ENCODE results near the gene PMP22.

The PMP22 gene

GRCh38 chr17:15273141-15273793 is 8.1 kb upstream of the PMP22 start:
- DNase-seq = no peak

GRCh38 chr17:15271741-15272140 is 6.6 kb upstream of the PMP22 start:
- DNase-seq = no peak

DNA sequence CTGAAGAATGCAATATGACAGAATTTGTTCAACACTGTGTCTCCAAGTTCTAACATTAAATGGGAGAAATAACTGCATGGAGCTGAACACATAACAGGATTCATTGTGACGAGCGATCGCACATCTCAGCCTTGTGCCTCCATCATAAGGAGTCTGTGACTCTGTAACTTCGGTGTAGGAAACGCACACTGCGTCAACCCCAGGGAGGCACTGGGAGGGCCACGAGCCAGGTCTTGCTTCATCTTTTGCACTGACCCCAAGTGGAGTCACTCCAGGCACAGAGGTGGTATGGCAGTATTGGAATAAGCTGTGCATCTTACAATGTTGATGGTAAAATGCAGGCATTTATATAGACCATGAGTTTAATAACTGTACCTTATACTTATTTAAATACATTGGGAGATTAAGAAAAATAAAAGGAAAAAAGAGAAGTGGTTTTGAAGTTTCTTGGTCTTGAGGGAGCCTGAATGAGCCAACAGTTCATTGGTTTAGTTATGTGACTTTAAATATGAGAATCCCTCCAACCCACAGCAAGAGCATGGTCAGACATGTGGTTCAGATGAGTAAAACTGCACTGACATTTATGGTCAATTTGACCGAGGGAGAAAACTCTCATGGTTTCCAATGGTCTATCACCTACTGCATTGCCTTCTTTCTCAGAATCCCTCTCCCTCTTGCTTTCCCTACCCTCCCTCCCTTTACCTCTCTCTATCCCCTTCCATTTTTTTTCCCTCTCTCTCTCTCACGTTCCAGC is 5.7 kb upstream of the PMP22 start:
- DNase-seq = no peak

DNA sequence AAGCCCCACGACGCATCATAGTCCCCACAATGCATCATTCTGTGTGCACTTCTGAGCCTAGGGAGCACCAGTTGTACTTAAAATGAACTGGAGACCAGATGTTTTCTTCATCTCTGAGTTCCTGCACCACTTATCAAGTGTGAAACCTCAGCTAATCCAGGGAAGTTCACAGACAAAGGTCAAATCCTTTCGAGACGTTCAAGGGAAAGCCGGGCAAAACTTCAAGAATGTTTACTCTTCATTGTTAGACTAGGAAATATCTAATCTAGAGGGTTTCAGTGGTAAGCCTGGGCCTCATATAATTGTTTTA is 4.6 kb upstream of the PMP22 start:
- no peak for DNase-seq

GRCh38 chr17:15269087-15269779 is 4.1 kb upstream of the PMP22 start:
- DNase-seq = no peak

DNA sequence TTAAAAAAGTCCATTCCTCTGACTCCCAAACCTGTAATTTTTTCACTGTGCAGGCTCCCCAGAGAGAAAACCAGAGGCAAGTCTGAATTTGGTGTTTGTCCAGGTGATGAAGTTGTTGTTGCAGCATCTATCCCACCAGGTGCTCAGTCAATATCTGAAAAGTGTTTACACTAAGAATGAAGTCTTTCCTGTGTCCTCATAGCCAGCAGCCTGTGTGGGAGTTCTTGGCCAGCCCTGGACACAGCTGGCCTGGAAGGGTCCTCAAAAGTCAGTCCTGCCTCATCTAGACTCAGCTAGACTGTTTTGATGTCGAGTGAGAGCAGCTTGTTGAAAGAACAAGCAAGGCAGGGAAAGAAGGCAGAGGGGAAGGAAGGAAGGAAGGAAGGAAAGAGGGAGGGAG is 3.3 kb upstream of the PMP22 start:
- DNase-seq = no peak

DNA sequence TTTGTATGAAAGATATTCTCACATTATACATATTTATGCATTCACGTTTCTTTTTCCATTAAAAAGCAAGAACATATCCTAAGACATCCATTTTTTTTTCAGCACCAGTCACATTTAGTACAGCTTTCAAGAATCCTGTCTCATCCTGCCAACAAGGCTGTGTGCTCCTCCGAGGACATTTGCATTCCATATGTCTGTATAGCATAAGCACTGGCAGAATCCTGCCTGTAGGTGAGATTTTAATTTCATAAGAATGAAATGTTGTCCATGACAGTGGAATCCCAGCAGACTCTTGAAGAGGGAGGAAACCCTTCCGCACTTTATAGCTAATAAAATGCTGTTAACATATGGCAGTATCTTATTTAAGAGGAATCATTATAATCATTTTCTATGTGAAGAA is 2.9 kb upstream of the PMP22 start:
- no peak for DNase-seq

DNA sequence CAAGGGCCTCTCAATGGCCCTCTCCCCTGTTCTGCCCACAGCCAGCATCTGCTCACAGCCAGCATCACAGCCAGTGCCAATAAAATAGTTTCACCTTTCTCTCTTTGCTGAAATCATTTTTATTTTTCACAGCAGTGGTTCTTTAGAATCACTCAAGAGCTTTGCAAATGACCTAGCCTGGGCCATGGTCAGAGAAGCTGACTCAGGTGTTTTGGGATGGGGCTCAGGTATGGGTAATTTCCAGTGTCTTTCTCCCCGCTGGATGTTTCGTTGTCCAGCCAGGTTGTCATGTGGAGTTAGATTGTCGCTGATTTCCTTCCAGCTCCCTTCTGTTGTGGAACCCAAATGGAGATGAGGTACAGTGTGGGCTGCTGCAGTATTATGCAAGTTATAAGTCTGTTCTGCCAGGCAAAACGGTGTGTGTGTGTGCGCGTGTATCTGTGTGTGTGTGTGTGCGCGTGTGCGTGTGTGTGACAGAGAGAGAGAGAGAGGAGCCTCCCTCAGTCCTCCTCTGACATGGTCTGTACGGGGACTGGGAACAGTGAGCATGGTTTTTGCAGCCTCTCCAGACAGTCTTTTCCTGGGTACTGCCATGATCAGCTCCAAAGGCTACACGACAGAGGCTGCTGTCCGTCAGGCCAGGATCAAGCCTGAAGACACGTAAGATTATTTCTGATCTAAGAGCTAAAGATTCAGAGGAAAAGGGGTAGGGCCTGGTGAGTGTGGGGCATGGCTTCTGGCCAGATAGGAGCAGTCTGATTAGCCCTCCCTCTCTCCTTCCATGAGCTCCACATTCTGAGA is 1.4 kb upstream of the PMP22 start:
- DNase-seq = no peak

- no peak for DNase-seq
Observed at GRCh38 chr17:15264542-15264941, 584 bp downstream of the PMP22 start.

DNA sequence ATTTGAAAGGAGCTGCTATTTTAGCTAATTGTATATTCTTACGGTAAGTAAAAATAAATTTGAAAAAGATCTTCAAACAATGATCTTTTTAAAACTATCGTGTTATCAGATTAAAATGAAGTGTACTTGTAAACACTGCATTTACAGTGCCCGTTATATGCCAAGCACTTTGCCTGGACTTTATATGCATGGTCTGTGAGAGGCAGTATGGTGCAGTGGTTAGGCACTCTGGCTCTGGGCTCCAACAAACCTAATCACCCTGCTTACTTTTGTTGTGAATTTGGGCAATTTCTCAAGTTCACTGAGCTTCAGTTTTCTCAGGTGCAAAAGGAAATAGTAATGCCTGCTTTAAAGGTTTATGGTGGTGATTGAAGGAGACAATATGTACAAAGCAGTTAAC is 1.4 kb downstream of the PMP22 start:
- no peak for DNase-seq

DNA sequence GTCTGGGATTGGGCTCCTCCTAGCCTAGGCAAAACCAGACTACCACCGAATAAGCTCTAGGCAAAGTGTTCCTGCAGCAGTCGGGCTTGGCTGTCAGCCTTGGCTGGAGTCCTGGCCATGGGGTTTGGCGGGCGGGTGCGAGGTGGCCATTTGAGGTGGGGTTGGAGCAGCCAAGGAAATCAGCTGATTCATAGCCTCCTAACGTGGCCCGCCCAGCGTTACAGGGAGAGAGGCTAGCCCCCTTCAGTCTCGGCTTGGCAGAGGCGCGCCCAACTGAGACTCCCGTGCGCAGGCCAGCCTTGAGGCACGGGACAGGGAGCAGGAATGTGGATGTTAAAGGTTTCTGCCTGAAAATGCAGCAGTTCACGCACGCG is 1.9 kb downstream of the PMP22 start:
- DNase-seq = no peak

GRCh38 chr17:15262291-15263205 is 2.6 kb downstream of the PMP22 start:
- no peak for DNase-seq

- no peak for DNase-seq
Observed at GRCh38 chr17:15261802-15262290, 3.3 kb downstream of the PMP22 start.

- DNase-seq = no peak
Observed at GRCh38 chr17:15261258-15261801, 3.8 kb downstream of the PMP22 start.

- DNase-seq = no peak
Observed at GRCh38 chr17:15260376-15261257, 4.5 kb downstream of the PMP22 start.

GRCh38 chr17:15257796-15258512 is 7.2 kb downstream of the PMP22 start:
- no peak for DNase-seq

DNA sequence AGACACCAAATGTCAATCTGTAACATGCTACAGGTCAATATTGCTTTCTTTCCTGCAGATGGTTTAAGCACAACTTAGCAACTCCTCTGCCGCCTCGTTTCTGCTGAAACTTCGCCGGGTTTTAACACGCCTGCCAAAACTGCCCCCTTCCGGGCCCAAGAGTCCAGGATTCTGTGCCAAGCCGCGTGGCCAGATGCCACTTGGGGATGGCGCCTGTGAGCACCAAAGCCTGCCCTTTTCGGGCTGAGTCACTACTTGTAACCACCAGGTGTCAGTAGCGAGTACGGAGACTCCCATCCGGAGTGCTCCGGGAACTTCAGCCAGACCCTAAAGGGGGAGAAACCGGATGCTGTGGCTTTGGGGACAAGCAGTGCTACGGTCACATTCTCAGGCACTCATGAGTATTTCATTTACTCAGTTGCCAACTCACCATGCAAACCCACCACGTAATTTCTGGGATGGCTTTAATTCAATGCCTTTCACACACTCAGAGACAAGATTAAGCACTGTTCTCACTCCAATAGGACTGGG is 7.8 kb downstream of the PMP22 start:
- DNase-seq = no peak

GRCh38 chr17:15256689-15257088 is 8.4 kb downstream of the PMP22 start:
- DNase-seq = no peak

- DNase-seq = no peak
Observed at GRCh38 chr17:15255713-15256454, 9.2 kb downstream of the PMP22 start.
